Left ventricle myocardium inferior (tissue), 1 donor: ENCODE results near the gene CAMTA2. TPM values are rescaled to one million over a fixed set of nuclear protein-coding genes. Genes with fewer than 3 reads are reported as not detected.

ENCODE experiments used
- DNase-seq: peaks from one replicate; pipeline ENCODE4 v3.0.0-alpha.2; 2020
- H3K27ac ChIP-seq: fragments of 200-600 bp; replicated peaks from 2 replicates; pipeline ENCODE4 v1.8.0; 2021
- H3K27me3 ChIP-seq: fragments of 200-600 bp; 2 replicates; pipeline ENCODE4 v1.8.0; 2021; ENCODE audit warnings: low read depth
- H3K36me3 ChIP-seq: fragments of 200-600 bp; 2 replicates; pipeline ENCODE4 v1.8.0; 2021
- H3K4me1 ChIP-seq: fragments of 200-600 bp; 2 replicates; pipeline ENCODE4 v1.8.0; 2021
- H3K4me3 ChIP-seq: fragments of 200-600 bp; 2 replicates; pipeline ENCODE4 v1.8.0; 2021; ENCODE audit warnings: mild to moderate bottlenecking, moderate library complexity
- H3K9me3 ChIP-seq: fragments of 200-600 bp; replicated peaks from 2 replicates; pipeline ENCODE4 v1.8.0; 2021
- CTCF ChIP-seq: fragments of 200-600 bp; IDR thresholded peaks from 2 replicates; pipeline ENCODE4 v1.8.0; 2021; ENCODE audit warnings: antibody characterized with exemption, mild to moderate bottlenecking, borderline replicate concordance
- intact Hi-C: fragments of 100-400 bp; cut with micrococcal nuclease; formaldehyde crosslinking; loops from one replicate; pipeline ENCODE4 v1.11.0; 2022
- total RNA-seq: library from RNA; stranded (reverse); fragmentation: NEBNext Ultra II Directional; extraction: Animal tissue kit (Norgen Biotek cat#: 25700); gene quantifications from one replicate; pipeline ENCODE4 v1.2.1, GENCODE V29; 2021
- donor health status: DM: no; HTN: yes; CAD: no; lungs with severe emphysema.

The CAMTA2 gene
- total RNA-seq, 1 donor from 2014 or later = 33.8 TPM

GRCh38 chr17:4987767-4988567 is 492 bp upstream of the CAMTA2 start:
- Histone ChIP-seq H3K4me1 (peaks cover 39% of the 10 kb centered on the region), H3K27me3 (no peaks in the 10 kb centered on the region), H3K4me3 (peak overlapping the region; percentile 90), H3K36me3 (peaks cover 12% of the 10 kb centered on the region), H3K9me3 (no peaks in the 10 kb centered on the region), H3K27ac (peak overlapping the region; percentile 95)
- no peak for TF ChIP-seq CTCF
- peak; percentile 50 for DNase-seq
- intact Hi-C loops = no loop called here

- Histone ChIP-seq H3K36me3 (peaks cover 25% of the 10 kb centered on the region), H3K4me3 (peak overlapping the region; percentile 90), H3K9me3 (no peaks in the 10 kb centered on the region), H3K27ac (peak overlapping the region; percentile 95), H3K27me3 (no peaks in the 10 kb centered on the region), H3K4me1 (peaks cover 39% of the 10 kb centered on the region)
- TF ChIP-seq CTCF = no peak
- no peak for DNase-seq
- intact Hi-C loops = no loop called here
These were observed 1.1 kb downstream of the CAMTA2 start for GRCh38 chr17:4986403-4986802.

GRCh38 chr17:4982305-4982704 is 5.2 kb downstream of the CAMTA2 start:
- Histone ChIP-seq H3K27ac (no peak overlapping the region), H3K9me3 (no peaks in the 10 kb centered on the region), H3K4me1 (peaks cover 22% of the 10 kb centered on the region), H3K4me3 (no peak overlapping the region), H3K27me3 (no peaks in the 10 kb centered on the region), H3K36me3 (peaks cover 61% of the 10 kb centered on the region)
- intact Hi-C loops = no loop called here
- no peak for DNase-seq
- TF ChIP-seq CTCF = no peak

GRCh38 chr17:4980644-4981216 is 6.7 kb downstream of the CAMTA2 start:
- Histone ChIP-seq H3K27ac (no peak overlapping the region), H3K9me3 (no peaks in the 10 kb centered on the region), H3K4me1 (peaks cover 10% of the 10 kb centered on the region), H3K4me3 (no peak overlapping the region), H3K27me3 (no peaks in the 10 kb centered on the region), H3K36me3 (peaks cover 76% of the 10 kb centered on the region)
- no peak for DNase-seq
- TF ChIP-seq CTCF = peak; percentile 80
- intact Hi-C loops = no loop called here

GRCh38 chr17:4978726-4979125 is 8.7 kb downstream of the CAMTA2 start:
- Histone ChIP-seq H3K4me1 (peaks cover 28% of the 10 kb centered on the region), H3K9me3 (no peaks in the 10 kb centered on the region)

More at GRCh38 chr17:4978726-4979125, 8.7 kb downstream of the CAMTA2 start:
- Histone ChIP-seq H3K27ac (no peak overlapping the region), H3K4me3 (no peak overlapping the region), H3K27me3 (no peaks in the 10 kb centered on the region), H3K36me3 (peaks cover 72% of the 10 kb centered on the region)
- DNase-seq = no peak
- no peak for TF ChIP-seq CTCF
- intact Hi-C loops = no loop called here
